Activated naive CD8-positive, alpha-beta T cell treated with anti-CD3 and anti-CD28 coated beads, Interleukin-2, amount 50 U/mL, for 16 hours (primary cell): ENCODE results near the gene ZSWIM4.
"Not testable (repeated sequence)": the region's sequence is repeated elsewhere in the genome, so short reads cannot be mapped to it uniquely, and the experiment has no call there.

ENCODE experiments used
- DNase-seq: peaks from one replicate; pipeline ENCODE4 v3.0.0-alpha.2; 2020; ENCODE audit warnings: low read depth, low spot score

The ZSWIM4 gene

GRCh38 chr19:13849991-13850909 is 55.0 kb downstream of the ZSWIM4 start:
- DNase-seq = no peak

GRCh38 chr19:13850910-13851733 is 55.9 kb downstream of the ZSWIM4 start:
- no peak for DNase-seq

GRCh38 chr19:13851734-13852114 is 56.5 kb downstream of the ZSWIM4 start:
- DNase-seq = not testable (repeated sequence)

- not testable (repeated sequence) for DNase-seq
Measured at GRCh38 chr19:13852171-13852707, 57.0 kb downstream of the ZSWIM4 start.

DNA sequence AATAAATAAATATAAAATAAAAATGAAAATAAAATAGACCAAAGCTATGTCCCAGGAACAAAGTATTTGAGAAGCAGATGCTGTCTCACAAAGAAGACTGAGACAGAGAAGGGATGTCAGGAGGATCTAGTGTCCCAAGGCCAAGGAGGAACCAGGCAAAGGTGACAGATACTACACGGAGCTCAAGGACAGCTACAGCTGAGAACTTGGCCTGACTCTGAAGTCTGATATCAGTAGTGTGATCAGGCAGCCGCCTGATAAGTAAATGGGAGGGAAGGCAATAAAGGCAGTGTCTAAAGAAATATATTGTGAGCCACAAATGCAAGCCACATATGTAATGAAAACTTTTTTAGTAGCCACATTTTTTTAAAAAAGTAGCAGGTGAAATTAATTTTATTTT is 61.3 kb downstream of the ZSWIM4 start:
- DNase-seq = no peak

DNA sequence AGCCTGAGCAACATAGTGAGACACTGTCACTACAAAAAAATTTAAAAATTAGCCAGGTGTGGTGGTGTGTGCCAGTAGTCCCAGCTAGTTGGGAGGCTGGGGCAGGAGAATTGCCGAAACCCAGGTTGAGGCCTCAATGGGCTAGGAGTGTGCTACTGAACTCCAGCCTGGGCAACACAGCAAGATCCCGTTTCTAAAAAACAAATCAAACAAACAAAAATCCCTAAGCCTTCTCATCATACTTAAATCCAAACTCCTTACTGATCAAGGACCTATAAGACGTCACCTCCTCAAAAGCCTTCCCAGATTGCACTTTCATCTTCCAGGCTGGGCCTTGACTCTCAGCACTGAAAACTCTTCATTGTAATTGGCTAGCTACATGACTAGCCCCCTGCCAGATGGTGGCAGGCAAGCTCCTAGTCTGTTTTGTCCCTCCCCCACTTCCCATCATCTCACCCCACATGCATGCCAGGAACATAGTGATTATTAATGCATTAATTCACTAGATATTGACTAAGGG is 64.2 kb downstream of the ZSWIM4 start:
- no peak for DNase-seq

- no peak for DNase-seq
Measured at GRCh38 chr19:13860679-13861391, 65.6 kb downstream of the ZSWIM4 start.

- no peak for DNase-seq
Measured at GRCh38 chr19:13861392-13861713, 66.1 kb downstream of the ZSWIM4 start.

DNA sequence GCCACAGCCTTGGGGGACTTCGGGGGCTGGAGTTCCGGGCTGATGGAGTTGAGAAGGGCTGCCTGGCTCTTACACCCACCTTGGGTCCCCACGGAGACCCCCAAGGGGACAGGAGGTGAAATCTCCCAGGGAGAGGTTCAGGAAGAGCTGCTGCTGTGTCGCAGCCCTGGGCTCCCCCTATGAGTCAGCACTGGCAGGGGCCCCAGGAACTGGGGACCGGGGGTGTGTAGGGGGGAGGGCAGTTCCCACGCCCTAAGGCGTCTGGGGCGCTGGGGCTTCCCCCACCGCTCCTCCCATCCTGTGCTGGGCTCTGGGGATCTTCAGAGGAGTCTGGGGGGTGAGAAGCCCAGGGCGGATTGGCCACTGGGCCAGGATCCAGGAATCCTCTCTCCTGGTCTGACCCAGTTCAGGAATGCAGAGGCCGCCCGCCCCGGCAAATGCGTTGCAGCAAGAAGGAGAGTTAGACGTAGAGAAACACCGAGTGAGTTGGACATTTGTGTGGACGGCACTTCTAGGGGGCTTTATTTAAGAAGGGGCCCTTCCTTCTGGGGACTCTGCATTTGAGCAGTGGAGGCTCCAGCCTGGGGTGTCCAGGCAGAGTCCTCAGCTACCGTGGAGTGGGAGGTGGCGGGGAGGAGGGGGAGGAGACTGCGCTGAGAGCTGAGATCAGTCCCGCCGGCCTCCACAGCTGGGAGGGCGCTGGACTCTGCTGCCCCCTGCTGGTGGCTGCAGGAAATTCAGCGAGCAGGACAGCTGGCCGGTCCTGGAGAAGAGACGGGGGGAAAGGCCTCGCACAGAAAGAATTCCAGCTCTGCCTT is 66.7 kb downstream of the ZSWIM4 start:
- DNase-seq = peak; percentile 76

GRCh38 chr19:13864046-13864666 is 68.9 kb downstream of the ZSWIM4 start:
- DNase-seq = no peak

DNA sequence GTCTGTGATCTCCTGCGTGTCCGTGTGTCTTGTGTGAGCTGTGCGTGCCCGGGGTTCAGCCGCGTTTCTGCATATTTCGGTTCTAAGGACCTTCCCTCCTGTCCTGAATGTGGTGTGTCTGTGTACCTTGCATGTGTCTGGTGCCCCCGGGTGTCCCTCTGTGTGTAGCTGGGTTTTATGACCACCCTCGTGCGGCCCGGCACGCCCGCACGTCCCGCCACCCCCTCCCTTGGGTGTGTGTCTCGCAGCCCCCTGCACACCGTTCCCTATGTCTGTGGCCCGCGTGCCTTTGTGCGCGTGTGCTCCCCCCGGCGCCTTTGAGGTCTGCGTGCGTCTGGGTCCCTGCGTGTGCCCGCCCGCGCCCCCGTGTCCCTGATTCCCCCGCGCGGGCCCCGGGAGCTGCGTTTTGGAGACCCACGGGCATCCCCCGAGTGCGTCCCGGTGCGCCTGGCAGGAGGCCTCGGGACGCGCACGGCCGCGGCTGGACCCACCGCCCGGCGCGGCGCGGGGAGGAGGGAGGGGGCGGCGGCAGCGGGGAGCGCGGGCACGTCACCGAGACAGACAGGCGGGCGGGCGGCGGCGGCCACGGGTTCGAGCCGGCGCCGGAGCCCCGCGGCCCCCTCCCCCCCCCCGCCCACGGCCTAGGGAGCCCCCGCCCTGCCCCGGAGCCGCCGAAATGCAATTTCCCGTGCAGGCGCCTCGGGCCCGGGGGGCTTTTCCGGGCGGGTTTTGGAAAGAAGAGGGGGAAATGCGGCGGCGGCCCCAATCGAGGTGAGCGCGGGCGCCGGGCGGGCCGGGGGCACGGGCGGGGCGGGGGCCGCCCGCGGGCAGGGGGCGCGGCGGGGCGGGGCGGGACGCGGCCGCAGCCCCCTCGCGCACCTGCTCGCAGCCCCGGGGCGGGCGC is 69.7 kb downstream of the ZSWIM4 start:
- no peak for DNase-seq

- DNase-seq = no peak
Measured at GRCh38 chr19:13865571-13866462, 70.6 kb downstream of the ZSWIM4 start.

DNA sequence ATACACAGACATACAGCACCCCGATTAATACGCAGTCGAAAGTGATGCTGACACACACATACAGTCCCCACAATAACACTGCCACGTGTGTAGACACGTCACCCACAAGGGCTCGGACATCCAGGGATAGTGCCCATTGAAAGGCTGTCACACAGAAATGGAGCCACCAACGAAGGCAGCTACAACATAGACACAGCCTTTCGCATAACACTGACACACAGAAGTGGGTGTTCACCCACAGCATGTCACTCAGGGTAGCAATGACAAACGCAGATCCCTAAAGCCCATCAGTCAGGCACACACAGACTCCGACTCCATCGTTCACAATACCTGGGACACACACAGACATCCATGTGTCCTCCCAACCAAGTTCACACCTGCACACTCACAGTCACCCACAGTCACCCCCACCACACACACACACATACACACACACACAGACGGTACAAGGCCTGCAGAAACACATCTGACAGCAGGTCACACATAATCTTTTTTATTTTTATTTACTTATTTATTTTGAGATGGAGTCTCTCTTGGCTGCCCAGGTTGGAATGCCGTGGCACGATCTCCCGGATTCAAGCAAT is 71.3 kb downstream of the ZSWIM4 start:
- no peak for DNase-seq

- DNase-seq = no peak
Measured at GRCh38 chr19:13868663-13869062, 73.4 kb downstream of the ZSWIM4 start.

DNA sequence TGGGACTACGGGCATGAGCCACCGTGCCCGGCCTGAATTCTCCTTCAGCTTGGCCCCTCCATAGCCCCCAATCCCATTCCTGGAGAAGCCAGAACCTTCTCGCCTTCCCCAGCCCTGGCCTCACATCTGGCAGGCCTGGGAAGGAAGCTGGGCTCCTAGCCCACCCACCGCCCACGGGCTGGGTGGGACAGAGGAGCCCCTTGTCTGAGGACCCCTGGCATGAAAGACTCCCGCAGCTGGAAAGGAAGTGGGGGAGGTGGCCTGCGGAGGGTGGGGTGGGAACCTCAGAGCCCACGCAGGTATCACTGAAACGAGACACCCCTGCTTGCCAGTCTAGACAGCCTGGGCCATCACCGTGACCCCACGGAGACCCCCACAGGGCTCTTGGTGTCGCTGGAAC is 74.0 kb downstream of the ZSWIM4 start:
- no peak for DNase-seq

- no peak for DNase-seq
Measured at GRCh38 chr19:13870873-13871272, 75.6 kb downstream of the ZSWIM4 start.

GRCh38 chr19:13872339-13872694 is 77.1 kb downstream of the ZSWIM4 start:
- no peak for DNase-seq
